ENCODE data around the gene TTLL11. TPM values are rescaled to one million over a fixed set of nuclear protein-coding genes. Genes with fewer than 3 reads are reported as not detected.

TTLL11 gene
- total and polyA plus RNA-seq, 2 of the 8 experiments (the other 6 are each of a cell fraction or from before 2014, with no cell fraction given) = 0.56 to 0.80 TPM

- WGBS, 2 experiments (ENCODE audit: extremely low coverage in 1 of 2, insufficient coverage in 1 of 2, insufficient read length in 1 of 2, insufficient replicate concordance in 2 of 2, low coverage in 1 of 2, low lambda C conversion rate in 2 of 2, missing lambda C conversion rate in 1 of 2) = 80% methylated on average over 6 of the region's 6 CpGs; no CpG with 5 or more reads in 1 of the 2 experiments
- no peaks in the 10 kb centered on the region for H3K79me2 ChIP-seq (ENCODE audit: control insufficient read depth in 1 of 2, insufficient read depth in 2 of 2, low read length in 2 of 2)
- no peak overlapping the region for H4K8ac ChIP-seq (ENCODE audit: extremely low read depth, insufficient read depth, low read length)
- H2BK20ac ChIP-seq (ENCODE audit: low read length) = no peak overlapping the region
- no peak overlapping the region for H4K91ac ChIP-seq (replicated peaks; ENCODE audit: insufficient read length, low read length)
- CTCF ChIA-PET (ENCODE audit: partially characterized antibody) = interaction anchor here (0.8 to 15.6 kb wide), 33 partner anchors 11 to 687 kb away, joined by 3 to 544 read pairs (median 8); partner anchors contain the start of genes LHX6, MORN5, MRRF and NDUFA8
- peaks cover 6% of the 10 kb centered on the region; the same call in 1 of the 2 replicates for H3K23me2 ChIP-seq (ENCODE audit: low read depth, low read length)
- H3K36me3 ChIP-seq (ENCODE audit: control insufficient read depth in 2 of 4, insufficient read depth in 4 of 4, low read length in 3 of 4) = no peaks in the 10 kb centered on the region
- no peaks in the 10 kb centered on the region for H4K20me1 ChIP-seq (replicated peaks in 1 of 2; ENCODE audit: control insufficient read depth in 1 of 2, insufficient read depth in 2 of 2, low read length in 2 of 2)
- no peak overlapping the region for H3K56ac ChIP-seq (replicated peaks; ENCODE audit: insufficient read length, low read depth, low read length)
- peaks cover 0 to 10% (median 3%) of the 10 kb centered on the region in 4 experiments; a peak in 6 of 7 replicates for H3K4me1 ChIP-seq (replicated peaks in 1 of 4; ENCODE audit: control insufficient read depth in 3 of 4, insufficient read depth in 4 of 4, low read length in 3 of 4)
- no peak overlapping the region for H4K5ac ChIP-seq (ENCODE audit: insufficient read length, low read depth, low read length)
- TF ChIP-seq RBBP5 (IDR thresholded peaks at IDR 0.05; ENCODE audit: borderline replicate concordance, low read depth, low read length) = no peak
- H2BK5ac ChIP-seq (ENCODE audit: low read depth, low read length) = no peak overlapping the region
- no peak overlapping the region for H2AFZ ChIP-seq (ENCODE audit: low read length)
- FAIRE-seq (no peak), DNase-seq (ENCODE audit: low read depth in 1 of 2, low spot score in 2 of 2) (no peak)
- H3K23ac ChIP-seq (ENCODE audit: insufficient read length) = no peak overlapping the region
- no peak overlapping the region for H3K27ac ChIP-seq (ENCODE audit: low read depth, low read length)
- no peak overlapping the region for H3K14ac ChIP-seq (ENCODE audit: insufficient read length)
- H3K79me1 ChIP-seq (ENCODE audit: low read depth, low read length) = no peaks in the 10 kb centered on the region
- H3K4ac ChIP-seq (replicated peaks; ENCODE audit: insufficient read length, low read depth, low read length) = no peak overlapping the region
- H2AK5ac ChIP-seq (ENCODE audit: low read depth, low read length) = no peak overlapping the region
- H3K9me3 ChIP-seq (ENCODE audit: insufficient read depth in 2 of 2, low read depth in 1 of 2, low read length in 1 of 2) = no peaks in the 10 kb centered on the region
- H2BK12ac ChIP-seq (ENCODE audit: low read depth, low read length) = no peak overlapping the region
- no peak overlapping the region for H3K4me3 ChIP-seq (ENCODE audit: extremely low read depth in 1 of 4, insufficient read depth in 2 of 4, low read depth in 3 of 4, low read length in 4 of 4)
- no peak overlapping the region for H2BK120ac ChIP-seq (replicated peaks; ENCODE audit: low read depth, low read length)
- H3K27me3 ChIP-seq (replicated peaks in 1 of 4; ENCODE audit: control insufficient read depth in 3 of 4, extremely low read depth in 1 of 4, insufficient read depth in 3 of 4, low read length in 3 of 4) = peaks cover 9 to 24% (median 21%) of the 10 kb centered on the region in 4 experiments
- H2BK15ac ChIP-seq (ENCODE audit: low read length) = no peak overlapping the region
- no peak overlapping the region for H3K4me2 ChIP-seq (ENCODE audit: insufficient read depth in 1 of 2, low read depth in 2 of 2, low read length in 2 of 2)
- H3K9ac ChIP-seq (replicated peaks in 1 of 4; ENCODE audit: extremely low read depth in 1 of 4, low read depth in 3 of 4, low read length in 3 of 4) = no peak overlapping the region
- POLR2A ChIA-PET (ENCODE audit: partially characterized antibody) = interaction anchor here (1.6 kb wide), 1 partner anchor 24 kb away, joined by 9 read pairs; no protein-coding TSS in a partner anchor
- H3K18ac ChIP-seq (ENCODE audit: extremely low read depth, low read length) = no peak overlapping the region
These were observed 29.4 kb upstream of the TTLL11 start for GRCh38 chr9:122122468-122122867.

Measured in H1 (cell line).